Hematopoietic multipotent progenitor cell treated with erythropoietin and hydrocortisone succinate and interleukin-3 and kit ligand, for 15 days (in vitro differentiated cells): Measurements from ENCODE around the gene SLC9A9.
"Not testable (repeated sequence)": the region's sequence is repeated elsewhere in the genome, so short reads cannot be mapped to it uniquely, and the experiment has no call there.

Source experiments
- DNase-seq: peaks from one replicate; pipeline ENCODE4 v3.0.0-alpha.2; 2015; ENCODE audit warnings: low spot score

SLC9A9 gene

DNA sequence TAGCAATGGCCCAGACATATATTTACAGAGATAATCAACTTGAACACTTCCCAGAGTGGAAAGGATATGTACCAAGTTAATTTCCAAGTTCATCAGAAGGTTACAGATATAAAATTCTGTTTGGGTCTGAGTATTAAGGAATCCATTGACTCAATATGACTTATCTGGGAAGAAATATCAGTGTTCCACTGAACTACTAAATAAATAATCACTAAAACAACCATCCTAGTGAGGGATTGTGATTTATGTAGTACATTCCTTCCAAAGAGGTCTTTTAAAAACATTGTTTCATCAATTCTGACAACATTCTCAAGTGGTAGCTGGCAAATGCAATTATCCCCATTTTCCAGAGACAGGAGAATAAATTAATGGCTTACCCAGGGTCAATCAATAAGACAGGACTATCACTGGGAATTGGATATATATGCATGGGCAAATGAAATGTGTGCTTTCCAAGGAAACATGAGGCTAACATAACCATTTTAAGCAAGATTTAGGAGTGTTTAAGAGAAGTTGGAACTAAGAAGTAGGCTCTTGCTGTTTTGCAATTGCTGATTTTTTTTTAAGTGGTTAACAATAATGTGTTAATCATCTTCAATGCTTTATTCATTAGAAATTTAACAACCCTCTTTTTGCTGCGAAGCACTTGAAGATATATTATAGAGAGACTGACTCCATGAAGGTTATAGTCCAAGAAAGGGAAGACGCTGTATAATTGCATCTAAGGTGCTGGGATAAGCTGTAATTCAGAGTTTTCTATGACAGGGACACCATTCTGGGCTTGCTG is 37.9 kb downstream of the SLC9A9 start:
- DNase-seq, result no peak

DNA sequence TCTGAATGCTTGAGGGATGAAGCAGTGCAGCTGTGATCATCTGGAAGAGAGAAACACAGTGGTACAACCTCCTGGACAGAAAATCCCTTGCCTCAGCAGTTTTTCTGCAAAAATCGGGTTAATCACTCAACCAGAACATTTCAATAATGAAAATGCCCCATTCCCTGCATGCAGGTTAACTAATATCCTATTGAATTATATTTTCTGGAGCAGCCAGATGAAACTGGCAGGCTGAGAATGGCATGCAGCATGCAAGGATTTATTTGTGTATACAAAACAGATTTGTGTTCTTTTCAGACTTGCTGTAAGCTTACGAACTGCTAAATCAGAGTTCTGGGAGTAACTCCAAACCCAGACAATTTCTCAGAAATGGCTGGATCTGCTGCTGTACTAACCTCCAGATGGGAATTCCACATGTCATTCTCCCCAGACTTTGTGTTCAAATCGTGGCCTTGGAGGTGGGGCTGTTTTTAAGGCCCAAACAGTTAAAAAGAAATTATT is 39.1 kb downstream of the SLC9A9 start:
- DNase-seq, result no peak

DNA sequence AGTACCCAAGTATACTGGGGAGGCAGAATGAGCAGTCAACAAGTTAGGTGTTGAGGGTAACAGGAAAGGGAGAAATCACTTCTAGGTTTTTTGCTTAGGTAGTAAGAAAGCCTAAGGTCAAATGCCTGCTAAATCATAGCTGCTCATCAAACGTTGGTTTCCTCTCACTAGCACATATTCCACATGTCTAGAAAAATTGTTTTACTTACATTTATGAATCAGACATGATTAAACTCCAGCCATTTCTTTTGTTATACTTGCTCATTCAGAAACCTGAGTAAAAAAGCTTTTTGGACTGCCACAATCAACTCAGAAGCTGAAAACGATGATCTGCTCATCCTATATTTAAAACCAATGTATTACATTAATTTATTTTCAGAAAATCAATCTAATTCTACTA is 40.2 kb downstream of the SLC9A9 start:
- DNase-seq, result no peak

DNA sequence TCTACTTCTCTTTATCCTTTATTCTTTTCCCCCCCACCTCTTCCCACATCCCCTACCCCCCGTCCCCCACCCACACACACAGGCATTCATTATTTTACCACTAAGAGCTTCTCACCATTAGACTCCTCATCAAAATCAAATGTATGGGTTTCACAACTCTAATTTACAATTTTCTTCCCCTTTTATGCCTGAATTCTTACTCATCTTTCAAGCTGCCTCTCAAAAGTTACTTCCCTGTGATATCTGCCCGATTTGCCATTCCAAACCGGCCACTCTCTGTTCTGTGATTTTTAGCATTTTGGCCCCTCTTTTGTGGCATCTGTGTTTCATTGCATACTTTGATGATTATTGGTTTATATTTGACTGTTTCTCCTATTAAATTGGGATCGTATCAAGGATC is 42.2 kb downstream of the SLC9A9 start:
- DNase-seq, result no peak

DNA sequence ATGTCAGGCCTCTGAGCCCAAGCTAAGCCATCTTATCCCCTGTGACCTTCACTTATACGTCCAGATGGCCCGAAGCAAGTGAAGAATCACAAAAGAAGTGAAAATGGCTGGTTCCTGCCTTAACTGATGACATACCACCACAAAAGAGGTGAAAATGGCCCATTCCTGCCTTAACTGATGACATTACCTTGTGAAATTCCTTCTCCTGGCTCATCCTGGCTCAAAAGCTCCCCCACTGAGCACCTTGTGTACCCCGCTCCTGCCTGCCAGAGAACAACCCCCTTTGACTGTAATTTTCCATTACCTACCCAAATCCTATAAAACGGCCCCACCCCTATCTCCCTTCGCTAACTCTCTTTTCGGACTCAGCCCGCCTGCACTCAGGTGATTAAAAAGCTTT is 42.8 kb downstream of the SLC9A9 start:
- not testable (repeated sequence) for DNase-seq

GRCh38 chr3:143801046-143801445 is 47.2 kb downstream of the SLC9A9 start:
- not testable (repeated sequence) for DNase-seq

DNA sequence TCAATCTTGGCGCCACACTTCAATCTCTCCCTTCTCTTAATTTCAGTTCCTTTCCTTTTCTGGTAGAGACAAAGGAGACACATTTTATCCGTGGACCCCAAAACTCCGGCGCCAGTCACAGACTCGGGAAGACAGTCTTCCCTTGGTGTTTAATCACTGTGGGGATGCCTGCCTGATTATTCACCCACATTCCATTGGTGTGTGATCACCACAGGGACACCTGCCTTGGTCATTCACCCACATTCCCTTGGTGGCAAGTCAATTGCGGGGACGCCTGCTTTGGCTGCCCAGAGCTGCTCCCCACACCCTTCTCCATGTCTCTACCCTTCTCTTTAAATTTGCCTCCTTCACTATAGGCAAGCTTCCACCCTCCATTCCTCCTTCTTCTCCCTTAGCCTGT is 50.1 kb downstream of the SLC9A9 start:
- not testable (repeated sequence) for DNase-seq

DNA sequence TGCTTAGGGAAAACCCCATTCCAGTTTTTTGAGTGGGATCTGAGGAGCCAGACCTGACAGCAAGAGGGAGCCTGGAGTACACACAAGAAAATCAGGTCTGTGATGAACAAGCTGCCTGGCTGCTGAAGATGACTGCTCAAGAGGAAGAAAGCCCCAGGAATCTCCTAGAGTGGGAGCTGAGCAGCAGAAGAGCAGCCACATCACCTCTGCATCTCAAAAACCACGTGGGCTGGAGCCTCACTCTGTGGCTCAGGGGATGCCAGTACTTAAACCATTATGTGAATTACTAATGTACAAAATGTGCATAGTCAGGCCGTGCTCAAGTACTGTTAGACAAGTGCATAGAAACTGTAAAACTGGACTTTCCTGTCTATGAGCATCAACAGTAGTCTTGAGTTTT is 52.4 kb downstream of the SLC9A9 start:
- DNase-seq, result no peak

GRCh38 chr3:143794793-143795462 is 53.3 kb downstream of the SLC9A9 start:
- DNase-seq, result no peak

DNA sequence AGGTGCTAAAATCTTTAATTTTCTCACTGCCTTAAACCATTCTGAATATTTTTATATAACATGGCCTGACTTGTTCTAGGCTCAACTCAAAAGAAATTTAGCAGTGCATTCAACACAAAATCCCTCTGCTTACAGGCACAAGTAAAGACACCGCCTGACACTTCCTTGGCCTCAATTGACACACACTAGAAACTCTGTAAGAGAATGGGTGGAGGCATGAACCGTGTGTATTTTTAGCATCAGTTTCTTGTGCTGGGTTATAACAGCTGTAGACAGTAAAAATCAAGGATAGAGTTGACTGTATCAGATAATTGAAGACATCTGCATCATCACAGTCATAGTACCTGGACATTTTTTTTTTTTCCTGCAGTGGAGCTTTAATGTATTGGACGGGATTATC is 54.3 kb downstream of the SLC9A9 start:
- no peak for DNase-seq

- no peak for DNase-seq
Measured at GRCh38 chr3:143791386-143791785, 56.9 kb downstream of the SLC9A9 start.

- DNase-seq, result no peak
Measured at GRCh38 chr3:143786219-143787191, 61.8 kb downstream of the SLC9A9 start.

DNA sequence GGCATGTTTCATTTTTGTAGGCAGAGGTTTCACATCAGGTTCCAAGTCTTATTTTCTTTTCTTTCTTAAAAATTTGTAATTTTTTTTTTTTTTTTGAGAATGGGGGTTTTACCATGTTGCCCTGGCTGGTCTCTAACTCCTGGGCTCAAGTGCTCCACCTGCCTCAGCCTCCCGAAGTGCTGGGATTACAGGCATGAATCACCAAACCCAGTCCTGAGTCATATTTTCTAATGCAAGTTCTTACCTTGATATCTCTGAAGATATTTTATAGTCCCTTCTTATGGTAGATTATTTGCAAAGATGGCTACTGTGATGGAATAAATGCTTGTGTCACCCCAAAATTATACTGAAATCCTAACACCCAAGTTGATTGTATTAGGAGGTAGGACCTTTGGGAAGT is 63.8 kb downstream of the SLC9A9 start:
- no peak for DNase-seq

GRCh38 chr3:143783851-143784370 is 64.4 kb downstream of the SLC9A9 start:
- DNase-seq, result no peak

DNA sequence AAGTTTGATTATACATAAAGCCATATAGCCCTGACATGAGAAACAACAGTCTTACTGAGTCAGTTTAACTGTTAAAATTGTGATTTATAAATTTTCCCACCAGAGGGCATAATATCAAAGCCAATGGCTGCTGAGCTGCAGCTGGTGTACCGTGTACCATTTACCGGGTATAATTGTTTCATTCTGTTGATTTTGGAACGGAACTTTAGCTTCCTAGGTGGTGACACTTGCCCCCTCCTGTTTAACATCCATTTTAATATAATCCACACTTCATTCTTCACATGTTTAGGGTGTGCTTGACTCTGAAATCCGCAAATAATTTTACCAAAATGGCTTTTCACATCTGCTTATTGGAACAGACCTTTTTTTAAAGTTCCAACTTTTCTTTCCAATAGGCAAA is 72.8 kb downstream of the SLC9A9 start:
- DNase-seq, result peak; percentile 12

GRCh38 chr3:143771939-143772338 is 76.3 kb downstream of the SLC9A9 start:
- no peak for DNase-seq

DNA sequence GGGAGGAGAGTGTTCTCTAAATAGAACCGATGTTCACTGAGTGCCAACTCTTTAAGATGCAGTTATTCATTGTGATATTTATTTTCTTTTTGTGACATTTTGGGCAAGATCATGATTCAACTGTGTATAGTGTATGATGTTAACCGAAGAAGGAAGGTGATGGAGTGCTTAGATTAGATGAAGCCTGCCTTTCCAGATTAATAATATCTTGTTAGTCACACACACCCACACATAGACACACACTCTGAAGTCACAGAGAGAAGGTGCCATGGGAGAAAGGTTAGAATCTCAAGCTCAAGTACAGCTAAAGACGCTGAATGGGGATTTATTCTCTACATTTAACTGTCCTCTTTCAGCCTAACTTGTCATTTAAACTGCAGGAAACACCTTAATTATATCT is 77.0 kb downstream of the SLC9A9 start:
- DNase-seq, result no peak

DNA sequence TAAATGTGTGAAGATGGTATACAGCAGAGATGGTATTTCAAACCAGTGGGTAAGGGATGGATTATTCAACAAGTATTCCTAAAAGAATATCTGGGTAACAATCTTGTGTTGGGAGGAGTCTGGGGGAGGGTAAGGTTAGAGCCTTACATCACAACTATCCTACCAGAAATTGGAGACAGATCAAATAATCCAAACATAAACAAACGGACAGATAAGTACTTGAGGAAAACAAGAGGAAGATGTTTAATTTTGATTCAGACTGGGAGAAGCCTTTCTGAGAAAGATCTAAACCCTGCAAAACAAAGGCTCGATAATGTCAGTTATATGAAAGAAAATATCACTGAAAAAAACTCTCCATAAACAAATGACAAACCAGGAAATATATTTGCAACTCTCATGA is 77.9 kb downstream of the SLC9A9 start:
- DNase-seq, result no peak

- no peak for DNase-seq
Measured at GRCh38 chr3:143769616-143770015, 78.7 kb downstream of the SLC9A9 start.

- DNase-seq, result no peak
Measured at GRCh38 chr3:143764840-143765239, 83.4 kb downstream of the SLC9A9 start.

DNA sequence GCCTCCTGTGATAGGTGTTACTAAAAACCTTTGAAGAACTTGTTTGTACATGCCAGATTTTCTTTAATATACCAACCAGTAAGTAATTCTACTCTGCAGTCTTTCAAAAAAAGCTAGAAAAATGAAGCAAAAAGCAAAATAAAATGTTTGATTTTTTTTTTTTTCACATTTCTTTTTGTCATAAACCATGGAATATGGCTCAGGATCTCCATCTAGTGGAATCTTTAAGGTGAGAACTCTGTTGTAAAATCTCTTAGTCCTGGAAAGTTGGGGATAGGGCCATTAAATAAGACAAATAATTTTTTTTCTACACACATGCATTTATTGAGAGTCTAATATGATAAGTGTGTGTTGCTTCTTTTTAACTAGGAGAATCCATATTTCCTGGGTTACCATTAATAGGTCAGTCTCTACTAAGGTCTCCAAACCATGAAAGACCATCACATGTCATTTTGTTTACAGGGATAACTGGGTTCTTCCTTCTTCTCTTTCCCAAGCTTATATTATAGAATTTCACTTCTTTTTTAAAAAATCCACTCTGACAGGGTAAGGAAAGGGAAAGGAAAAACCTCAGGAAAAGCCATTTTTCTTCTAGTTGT is 84.6 kb downstream of the SLC9A9 start:
- DNase-seq, result no peak

- no peak for DNase-seq
Measured at GRCh38 chr3:143757691-143758090, 90.6 kb downstream of the SLC9A9 start.
